ENCODE measurements around the gene EPHA3.

DNA sequence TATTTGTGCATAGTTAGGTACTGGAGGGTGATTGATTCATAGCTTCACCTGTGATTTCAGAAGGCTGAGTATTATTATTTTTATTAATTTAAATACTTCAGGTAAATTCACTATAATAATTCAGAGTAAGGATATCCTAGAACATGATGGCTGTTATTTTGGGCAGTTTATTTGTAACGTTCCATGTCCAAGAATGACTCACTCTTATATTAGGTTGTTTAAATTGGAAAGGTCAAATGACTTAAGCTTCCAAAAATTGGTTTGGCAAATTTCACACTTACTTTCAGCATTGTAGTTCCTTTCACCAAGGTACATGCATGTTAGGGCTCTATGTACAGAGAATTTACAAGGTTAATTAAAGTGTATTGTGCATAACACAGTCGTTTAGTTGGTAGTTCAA is 120.2 kb downstream of the EPHA3 start:
- TF ChIP-seq, protein P1, sequence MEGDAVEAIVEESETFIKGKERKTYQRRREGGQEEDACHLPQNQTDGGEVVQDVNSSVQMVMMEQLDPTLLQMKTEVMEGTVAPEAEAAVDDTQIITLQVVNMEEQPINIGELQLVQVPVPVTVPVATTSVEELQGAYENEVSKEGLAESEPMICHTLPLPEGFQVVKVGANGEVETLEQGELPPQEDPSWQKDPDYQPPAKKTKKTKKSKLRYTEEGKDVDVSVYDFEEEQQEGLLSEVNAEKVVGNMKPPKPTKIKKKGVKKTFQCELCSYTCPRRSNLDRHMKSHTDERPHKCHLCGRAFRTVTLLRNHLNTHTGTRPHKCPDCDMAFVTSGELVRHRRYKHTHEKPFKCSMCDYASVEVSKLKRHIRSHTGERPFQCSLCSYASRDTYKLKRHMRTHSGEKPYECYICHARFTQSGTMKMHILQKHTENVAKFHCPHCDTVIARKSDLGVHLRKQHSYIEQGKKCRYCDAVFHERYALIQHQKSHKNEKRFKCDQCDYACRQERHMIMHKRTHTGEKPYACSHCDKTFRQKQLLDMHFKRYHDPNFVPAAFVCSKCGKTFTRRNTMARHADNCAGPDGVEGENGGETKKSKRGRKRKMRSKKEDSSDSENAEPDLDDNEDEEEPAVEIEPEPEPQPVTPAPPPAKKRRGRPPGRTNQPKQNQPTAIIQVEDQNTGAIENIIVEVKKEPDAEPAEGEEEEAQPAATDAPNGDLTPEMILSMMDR (IDR thresholded peaks at IDR 0.05; ENCODE audit: poor library complexity, severe bottlenecking) = no peak
- no peak for TF ChIP-seq EZH2 (IDR thresholded peaks at IDR 0.05; ENCODE audit: borderline replicate concordance, insufficient read depth, low read length, poor library complexity, severe bottlenecking)
- no peak for TF ChIP-seq SMC3 (conservative IDR thresholded peaks at IDR 0.05; ENCODE audit: poor library complexity)
- TF ChIP-seq TAF1 (IDR thresholded peaks at IDR 0.05; ENCODE audit: low read depth) = no peak
